H1 (cell line): ENCODE data around the gene PRKCD. TPM values are rescaled to one million over a fixed set of nuclear protein-coding genes. Genes with fewer than 3 reads are reported as not detected.

Experiments
- CTCF ChIA-PET: fragments of 300-600 bp; sonication (Branson Sonifier 250); formaldehyde crosslinking; loops from one replicate; lab custom pipeline; 2021; ENCODE audit not compliant: partially characterized antibody; lab: Charles Lee
- POLR2A ChIA-PET: fragments of 300-600 bp; sonication (Branson Sonifier 250); formaldehyde crosslinking; loops from one replicate; lab custom pipeline; 2021; ENCODE audit warnings: inconsistent platforms; ENCODE audit not compliant: partially characterized antibody; lab: Charles Lee
- DNase-seq, 2 experiments: peaks; one replicate each; pipeline versions ENCODE4 v3.0.0 to v3.0.0-alpha.2; 2010 to 2022; ENCODE audit warnings: low spot score in 2 of 2, low read depth in 1 of 2, mixed read lengths in 1 of 2
- FAIRE-seq: peaks from 2 replicates; lab custom pipeline; 2011; peaks lifted over from hg19 to GRCh38; lab: Jason Lieb, UNC
- H2AFZ ChIP-seq: 2 replicates; pipeline ENCODE4 v1.8.1; 2012; ENCODE audit warnings: low read length, inconsistent platforms
- H2AK5ac ChIP-seq: 2 replicates; pipeline ENCODE4 v1.6.1; 2013; ENCODE audit warnings: low read depth, low read length
- H2BK120ac ChIP-seq: replicated peaks from 2 replicates; pipeline ENCODE3; 2013; ENCODE audit warnings: low read depth, low read length, inconsistent platforms
- H2BK12ac ChIP-seq: 2 replicates; pipeline ENCODE4 v1.6.1; 2013; ENCODE audit warnings: low read depth, low read length
- H2BK15ac ChIP-seq: 2 replicates; pipeline ENCODE4 v1.6.1; 2013; ENCODE audit warnings: low read length
- H2BK20ac ChIP-seq: 2 replicates; pipeline ENCODE4 v1.6.1; 2013; ENCODE audit warnings: low read length
- H2BK5ac ChIP-seq: 2 replicates; pipeline ENCODE4 v1.6.1; 2013; ENCODE audit warnings: low read depth, low read length
- H3K14ac ChIP-seq: 2 replicates; pipeline ENCODE4 v1.6.1; 2013; ENCODE audit warnings: inconsistent platforms; ENCODE audit not compliant: insufficient read length
- H3K18ac ChIP-seq: 2 replicates; pipeline ENCODE4 v1.6.1; 2013; ENCODE audit warnings: low read length; ENCODE audit errors: extremely low read depth
- H3K23ac ChIP-seq: 2 replicates; pipeline ENCODE4 v1.6.1; 2013; ENCODE audit warnings: inconsistent platforms; ENCODE audit not compliant: insufficient read length
- H3K23me2 ChIP-seq: 2 replicates; pipeline ENCODE4 v1.6.1; 2013; ENCODE audit warnings: low read depth, low read length
- H3K27ac ChIP-seq: 2 replicates; pipeline ENCODE4 v1.6.1; 2011; ENCODE audit warnings: low read depth, low read length, inconsistent platforms
- H3K27me3 ChIP-seq, 4 experiments: replicated peaks in 1 of 4; 1 replicate in 1 of 4; 2 replicates in 3 of 4; pipeline versions ENCODE4 v1.6.1 to v1.8.1; 2011 to 2013; ENCODE audit warnings: low read length in 3 of 4, mild to moderate bottlenecking in 3 of 4, inconsistent platforms in 2 of 4, mixed read lengths in 2 of 4, moderate library complexity in 1 of 4; ENCODE audit not compliant: control insufficient read depth in 3 of 4, insufficient read depth in 3 of 4; ENCODE audit errors: extremely low read depth in 1 of 4
- H3K36me3 ChIP-seq, 4 experiments: 2 replicates each; pipeline versions ENCODE4 v1.6.1 to v1.8.1; 2011 to 2013; ENCODE audit warnings: mild to moderate bottlenecking in 4 of 4, low read length in 3 of 4, moderate library complexity in 2 of 4, control low read depth in 1 of 4, inconsistent platforms in 1 of 4; ENCODE audit not compliant: insufficient read depth in 4 of 4, control insufficient read depth in 2 of 4
- H3K4ac ChIP-seq: replicated peaks from 2 replicates; pipeline ENCODE3; 2013; ENCODE audit warnings: low read length, low read depth, mixed read lengths, inconsistent platforms; ENCODE audit not compliant: insufficient read length
- H3K4me1 ChIP-seq, 4 experiments: replicated peaks in 1 of 4; 1 replicate in 1 of 4; 2 replicates in 3 of 4; pipeline versions ENCODE4 v1.6.1 to v1.8.1; 2011 to 2013; ENCODE audit warnings: low read length in 3 of 4, inconsistent platforms in 2 of 4, mixed read lengths in 1 of 4; ENCODE audit not compliant: insufficient read depth in 4 of 4, control insufficient read depth in 3 of 4
- H3K4me2 ChIP-seq, 2 experiments: 2 replicates each; pipeline versions ENCODE4 v1.6.1 to v1.8.1; 2011 to 2013; ENCODE audit warnings: low read depth in 2 of 2, low read length in 2 of 2, control low read depth in 1 of 2, inconsistent platforms in 1 of 2, mild to moderate bottlenecking in 1 of 2; ENCODE audit not compliant: insufficient read depth in 1 of 2
- H3K4me3 ChIP-seq, 4 experiments: fragments of 200-600, 300-600 bp in 1 of 4; sonication (generic), shearing (Covaris generic), sonication (Bioruptor Twin) in 1 of 4; 2 replicates each; pipeline versions ENCODE4 v1.5.1 to v1.8.1; 2011 to 2016; ENCODE audit warnings: low read length in 4 of 4, low read depth in 3 of 4, control low read depth in 2 of 4, inconsistent platforms in 2 of 4, mild to moderate bottlenecking in 2 of 4, mixed read lengths in 1 of 4, moderate library complexity in 1 of 4; ENCODE audit not compliant: insufficient read depth in 2 of 4; ENCODE audit errors: extremely low read depth in 1 of 4
- H3K56ac ChIP-seq: replicated peaks from 2 replicates; pipeline ENCODE3; 2013; ENCODE audit warnings: low read depth, mild to moderate bottlenecking, mixed read lengths, low read length, inconsistent platforms; ENCODE audit not compliant: insufficient read length
- H3K79me1 ChIP-seq: 2 replicates; pipeline ENCODE4 v1.6.1; 2013; ENCODE audit warnings: low read depth, low read length, control low read depth
- H3K79me2 ChIP-seq, 2 experiments: 2 replicates each; pipeline versions ENCODE4 v1.6.1 to v1.8.1; 2012 to 2013; ENCODE audit warnings: low read length in 2 of 2, mild to moderate bottlenecking in 2 of 2, inconsistent platforms in 1 of 2; ENCODE audit not compliant: insufficient read depth in 2 of 2, control insufficient read depth in 1 of 2
- H3K9ac ChIP-seq, 4 experiments: replicated peaks in 1 of 4; 1 replicate in 1 of 4; 2 replicates in 3 of 4; pipeline versions ENCODE4 v1.6.1 to v1.8.1; 2011 to 2013; ENCODE audit warnings: low read depth in 3 of 4, low read length in 3 of 4, control low read depth in 2 of 4, mild to moderate bottlenecking in 2 of 4, moderate library complexity in 2 of 4, inconsistent platforms in 1 of 4; ENCODE audit errors: extremely low read depth in 1 of 4
- H3K9me3 ChIP-seq, 2 experiments: 2 replicates each; pipeline versions ENCODE4 v1.6.1 to v1.8.1; 2012 to 2013; ENCODE audit warnings: mild to moderate bottlenecking in 2 of 2, moderate library complexity in 2 of 2, control low read depth in 1 of 2, inconsistent platforms in 1 of 2, low read depth in 1 of 2, low read length in 1 of 2, mixed read lengths in 1 of 2; ENCODE audit not compliant: insufficient read depth in 2 of 2
- H4K20me1 ChIP-seq, 2 experiments: replicated peaks in 1 of 2; 2 replicates each; pipeline versions ENCODE3 to v1.8.1; 2011 to 2013; ENCODE audit warnings: inconsistent platforms in 2 of 2, low read length in 2 of 2, mild to moderate bottlenecking in 1 of 2; ENCODE audit not compliant: insufficient read depth in 2 of 2, control insufficient read depth in 1 of 2
- H4K5ac ChIP-seq: 2 replicates; pipeline ENCODE4 v1.6.1; 2013; ENCODE audit warnings: low read length, low read depth, mixed read lengths, inconsistent platforms; ENCODE audit not compliant: insufficient read length
- H4K8ac ChIP-seq: 2 replicates; pipeline ENCODE4 v1.8.0; 2013; ENCODE audit warnings: mild to moderate bottlenecking, moderate library complexity, low read length, inconsistent platforms; ENCODE audit not compliant: insufficient read depth; ENCODE audit errors: extremely low read depth
- H4K91ac ChIP-seq: replicated peaks from 2 replicates; pipeline ENCODE3; 2013; ENCODE audit warnings: low read length, mixed read lengths, inconsistent platforms; ENCODE audit not compliant: insufficient read length
- ASH2L ChIP-seq: fragments of 200-600, 300-600 bp; sonication (generic); IDR thresholded peaks from one replicate; pipeline ENCODE4 v1.7.1; 2017; ENCODE audit warnings: low read length
- CEBPB ChIP-seq: IDR thresholded peaks from 2 replicates; pipeline ENCODE4 v1.6.1; 2012; ENCODE audit warnings: low read depth, low read length
- GABPA ChIP-seq: IDR thresholded peaks from 2 replicates; pipeline ENCODE4 v1.6.1; 2011; ENCODE audit warnings: mild to moderate bottlenecking, low read length, moderate library complexity, borderline replicate concordance; ENCODE audit not compliant: insufficient read depth
- POLR2A ChIP-seq, 2 experiments: IDR thresholded peaks; 1 replicate in 1 of 2; 2 replicates in 1 of 2; pipeline ENCODE4 v1.6.1; 2011; ENCODE audit warnings: low read depth in 2 of 2, low read length in 2 of 2, mild to moderate bottlenecking in 2 of 2; ENCODE audit errors: control extremely low read depth in 1 of 2
- POU5F1 ChIP-seq: IDR thresholded peaks from 2 replicates; pipeline ENCODE4 v1.6.1; 2011; ENCODE audit warnings: low read depth, mild to moderate bottlenecking, low read length, moderate library complexity
- WGBS, 2 experiments: shearing (Covaris generic) in 1 of 2; methylation state at CpG; one replicate each; pipeline versions ENCODE4 v1.1.6 to v1.1.7; 2013 to 2015; ENCODE audit warnings: low lambda C conversion rate in 2 of 2, mixed read lengths in 2 of 2, inconsistent platforms in 1 of 2, low coverage in 1 of 2, missing lambda C conversion rate in 1 of 2; ENCODE audit not compliant: insufficient replicate concordance in 2 of 2, insufficient coverage in 1 of 2, insufficient read length in 1 of 2; ENCODE audit errors: extremely low coverage in 1 of 2, missing lambda C conversion rate in 1 of 2; 5-methylcytosine and 5-hydroxymethylcytosine counted together
- polyA plus RNA-seq, 7 experiments: library from polyadenylated mRNA; depleted of rRNA in 3 of 7; stranded (reverse) in 5 of 7; unstranded in 2 of 7; fragments of >200 nt in 5 of 7; fragments of 200-250 nt in 2 of 7; gene quantifications; 1 replicate in 5 of 7; 2 replicates in 1 of 7; 4 replicates in 1 of 7; pipeline versions ENCODE4 v1.2.1 to v1.2.3, GENCODE V29; 2011 to 2013; ENCODE audit warnings: missing spikeins in 2 of 7, mixed read lengths in 2 of 7
- total RNA-seq: library from RNA; stranded (reverse); fragmentation: NEBNext Ultra II Directional; extraction: Animal tissue kit (Norgen Biotek cat#: 25700); gene quantifications from 2 replicates; pipeline ENCODE4 v1.2.1, GENCODE V29; 2021

Gene PRKCD
- total and polyA plus RNA-seq, 2 of the 8 experiments (the other 6 are each of a cell fraction or from before 2014, with no cell fraction given): 22.6 to 23.9 TPM

DNA sequence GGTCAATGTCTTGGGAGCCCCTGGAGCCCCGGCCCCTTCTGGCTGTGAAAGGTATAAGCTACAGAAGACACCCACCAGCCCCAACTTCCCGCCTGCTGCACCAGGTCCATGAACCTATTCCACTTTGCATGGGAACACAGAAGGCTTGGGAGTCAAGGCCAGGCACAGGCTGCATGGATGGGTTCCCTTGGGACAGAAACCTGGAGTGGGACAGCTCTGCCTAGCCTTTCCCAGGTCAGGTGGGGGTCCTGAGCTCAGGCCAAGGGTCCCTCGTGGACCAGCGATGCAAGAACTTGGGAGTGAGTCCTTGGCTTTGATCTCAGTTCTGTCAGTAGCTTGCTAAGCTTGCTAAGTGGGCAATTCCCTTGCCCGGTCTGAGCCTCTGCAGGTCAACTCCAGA is 69.8 kb downstream of the PRKCD start:
- Histone ChIP-seq H4K20me1 (peaks cover 22 to 52% of the 10 kb centered on the region in 2 experiments), H3K18ac (no peak overlapping the region), H2AK5ac (no peak overlapping the region), H3K14ac (no peak overlapping the region), H4K5ac (no peak overlapping the region), H2BK15ac (no peak overlapping the region), H3K4me2 (no peak overlapping the region), H3K23me2 (no peaks in the 10 kb centered on the region), H3K27me3 (no peaks in the 10 kb centered on the region), H4K8ac (no peak overlapping the region; the same call in 1 of the 2 replicates), H3K9ac (no peak overlapping the region), H2BK12ac (no peak overlapping the region), H2BK5ac (no peak overlapping the region; the same call in 1 of the 2 replicates), H3K4me3 (no peak overlapping the region), H3K36me3 (peaks cover 82 to 100% (median 97%) of the 10 kb centered on the region in 4 experiments), H4K91ac (no peak overlapping the region), H3K23ac (no peak overlapping the region), H2BK20ac (no peak overlapping the region), H3K79me1 (peaks cover 3% of the 10 kb centered on the region), H3K9me3 (no peaks in the 10 kb centered on the region), H2AFZ (no peak overlapping the region), H3K4ac (no peak overlapping the region), H3K56ac (no peak overlapping the region), H2BK120ac (no peak overlapping the region), H3K27ac (no peak overlapping the region), H3K4me1 (no peaks in the 10 kb centered on the region; a peak in 1 of 7 replicates), H3K79me2 (no peaks in the 10 kb centered on the region; a peak in 1 of 4 replicates)
- CTCF ChIA-PET: interaction anchor here (0.8 to 9.0 kb wide), 10 partner anchors 8 to 122 kb away, joined by 3 to 68 read pairs (median 8); no protein-coding TSS in a partner anchor
- WGBS, 2 experiments: 92% methylated on average over 5 of the region's 5 CpGs; no CpG with 5 or more reads in 1 of the 2 experiments
- FAIRE-seq (no peak), DNase-seq (no peak)
- TF ChIP-seq POU5F1 (no peak), CEBPB (no peak), GABPA (no peak), POLR2A (IDR thresholded peaks at IDR 0.05; ENCODE audit: control extremely low read depth in 1 of 2, low read depth in 2 of 2, low read length in 2 of 2) (0 out of 3 replicates have a peak, but pooled peaks of 1 of the 2 experiments have one; percentile 10), ASH2L (no peak)
- POLR2A ChIA-PET: interaction anchor here (0.8 to 28.5 kb wide), 5 partner anchors 8 to 117 kb away, joined by 3 to 449 read pairs (median 3); partner anchors contain the start of gene TKT
